ENCODE results near the gene BCAS1.

The BCAS1 gene

DNA sequence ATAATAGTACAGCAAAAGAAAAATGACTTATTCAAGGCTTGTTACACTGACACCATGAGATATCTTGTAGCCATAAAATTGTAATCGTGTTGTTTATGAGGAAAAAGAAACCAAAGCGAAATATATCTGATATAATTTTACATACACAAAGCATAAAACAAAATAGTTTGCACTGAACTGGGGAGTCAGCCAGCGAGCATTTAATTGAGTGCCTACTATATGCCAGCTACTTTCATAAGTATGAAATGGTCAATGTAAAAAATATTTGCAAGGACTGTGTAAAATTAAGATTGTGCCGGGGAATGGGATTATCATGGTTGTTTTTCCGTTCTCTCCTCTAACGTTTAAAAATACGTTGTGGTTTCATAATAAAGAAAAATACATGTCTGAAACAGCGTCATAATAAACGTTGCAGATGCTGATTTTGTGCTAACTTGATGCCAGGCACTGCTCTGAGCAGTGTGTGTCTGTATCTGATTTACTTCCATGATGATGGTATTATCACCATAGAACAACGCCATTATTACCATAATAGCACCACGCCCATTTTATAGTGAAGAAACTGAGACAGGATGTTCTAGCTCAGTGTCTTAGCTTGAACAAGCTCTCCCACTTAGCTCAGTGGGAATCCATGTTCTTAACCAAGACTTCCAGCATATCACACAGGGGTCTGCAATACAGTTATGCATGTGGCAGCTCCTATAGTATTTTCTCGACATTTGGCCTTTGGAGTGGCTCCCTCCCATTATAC is 144.6 kb downstream of the BCAS1 start:
- Histone ChIP-seq H3K36me3 (ENCODE audit: insufficient read depth, low read length) (no peaks in the 10 kb centered on the region), H3K9ac (ENCODE audit: low read depth, low read length) (no peak overlapping the region), H3K4me1 (ENCODE audit: insufficient read depth, low read length) (peaks cover 15% of the 10 kb centered on the region), H3K9me3 (ENCODE audit: control insufficient read depth, insufficient read depth, low read length) (no peaks in the 10 kb centered on the region)

DNA sequence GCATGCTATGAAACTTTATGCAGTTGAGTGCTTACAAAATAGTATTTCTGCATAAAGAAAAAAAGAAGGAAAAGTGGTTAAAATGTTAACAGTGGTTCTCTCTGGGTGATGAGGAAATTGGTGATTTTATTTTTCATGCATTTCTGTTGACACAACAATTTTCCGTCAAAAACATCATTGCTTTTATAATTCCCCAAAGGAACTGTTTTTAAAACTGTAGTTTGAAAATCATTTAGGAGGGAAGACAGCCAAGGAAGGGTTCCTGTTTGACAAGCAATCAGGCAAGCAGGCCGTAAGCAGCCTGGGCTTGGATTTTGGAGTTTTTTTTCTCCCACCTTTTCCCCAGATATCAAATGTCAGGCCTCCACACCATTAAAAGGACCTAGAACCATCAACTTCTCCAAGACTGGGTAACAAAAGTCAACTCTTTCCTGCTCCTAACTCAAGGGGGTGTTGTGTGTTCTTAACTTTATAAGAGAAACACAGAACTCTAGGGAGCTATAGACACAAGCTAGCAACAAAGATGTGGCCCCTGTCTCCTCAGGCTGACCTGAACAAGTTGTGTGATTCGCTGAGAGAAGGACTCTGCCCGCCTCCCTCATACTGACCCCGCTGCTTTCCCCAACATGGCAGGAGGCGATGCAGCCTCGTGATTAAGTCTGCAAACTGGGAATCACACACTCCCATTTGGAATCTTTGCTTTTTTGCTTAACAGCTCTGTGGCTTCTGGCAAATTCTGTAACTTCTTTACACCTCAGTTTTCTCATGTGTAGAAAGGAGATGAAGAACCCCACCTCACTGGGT is 146.6 kb downstream of the BCAS1 start:
- H3K9me3 ChIP-seq (ENCODE audit: control insufficient read depth, insufficient read depth, low read length) = no peaks in the 10 kb centered on the region
- no peaks in the 10 kb centered on the region for H3K36me3 ChIP-seq (ENCODE audit: insufficient read depth, low read length)
- H3K4me1 ChIP-seq (ENCODE audit: insufficient read depth, low read length) = peaks cover 24% of the 10 kb centered on the region
- no peak overlapping the region for H3K9ac ChIP-seq (ENCODE audit: low read depth, low read length)

DNA sequence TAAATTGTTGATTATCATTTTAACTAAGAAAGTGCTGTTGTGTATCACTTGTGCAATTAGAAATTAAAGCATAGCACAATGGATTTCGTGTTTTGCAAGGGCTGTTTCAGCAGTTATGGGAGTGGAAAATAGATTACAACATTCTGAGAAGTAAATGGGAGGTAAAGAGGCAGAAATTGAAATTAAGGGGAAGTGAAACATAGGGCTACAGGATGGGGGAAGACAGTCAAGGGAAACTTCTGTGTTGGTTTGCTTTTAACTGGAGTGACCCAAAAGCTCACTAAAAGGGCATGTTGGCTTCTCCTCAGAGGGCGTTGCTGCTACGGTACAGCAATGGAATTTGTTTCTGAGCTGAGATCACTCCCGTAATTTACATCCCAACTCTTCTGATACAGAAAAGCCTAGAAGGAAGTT is 147.5 kb downstream of the BCAS1 start:
- Histone ChIP-seq H3K4me1 (ENCODE audit: insufficient read depth, low read length) (peaks cover 29% of the 10 kb centered on the region), H3K9ac (ENCODE audit: low read depth, low read length) (no peak overlapping the region), H3K36me3 (ENCODE audit: insufficient read depth, low read length) (no peaks in the 10 kb centered on the region), H3K9me3 (ENCODE audit: control insufficient read depth, insufficient read depth, low read length) (no peaks in the 10 kb centered on the region)

DNA sequence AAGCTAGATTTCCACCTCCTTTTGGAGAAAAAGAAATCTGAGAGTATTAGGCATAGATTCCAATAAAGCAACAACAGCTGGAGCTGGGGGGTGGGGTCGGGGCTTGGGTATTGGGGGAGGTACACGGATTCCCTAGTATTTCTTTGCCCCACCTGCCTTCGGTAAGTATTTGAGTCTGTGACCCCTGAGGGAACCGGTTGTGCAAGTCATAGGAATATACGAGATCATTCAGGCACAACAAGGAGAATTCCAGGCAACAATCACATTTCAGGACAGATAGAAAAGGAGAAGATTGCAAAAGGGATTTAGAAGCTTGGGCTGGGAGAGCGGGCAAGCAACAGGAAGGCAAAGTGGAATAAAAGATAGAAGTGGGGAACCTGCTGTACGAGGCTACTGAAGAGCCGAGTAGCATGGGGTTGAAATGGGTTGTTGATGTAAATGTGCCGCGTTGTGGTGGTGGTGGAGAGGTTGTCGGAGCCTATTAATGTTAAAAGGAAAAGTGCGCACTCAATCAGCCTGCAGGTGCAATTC is 148.9 kb downstream of the BCAS1 start:
- Histone ChIP-seq H3K9ac (ENCODE audit: low read depth, low read length) (no peak overlapping the region), H3K4me1 (ENCODE audit: insufficient read depth, low read length) (peaks cover 35% of the 10 kb centered on the region), H3K36me3 (ENCODE audit: insufficient read depth, low read length) (no peaks in the 10 kb centered on the region), H3K9me3 (ENCODE audit: control insufficient read depth, insufficient read depth, low read length) (no peaks in the 10 kb centered on the region)

DNA sequence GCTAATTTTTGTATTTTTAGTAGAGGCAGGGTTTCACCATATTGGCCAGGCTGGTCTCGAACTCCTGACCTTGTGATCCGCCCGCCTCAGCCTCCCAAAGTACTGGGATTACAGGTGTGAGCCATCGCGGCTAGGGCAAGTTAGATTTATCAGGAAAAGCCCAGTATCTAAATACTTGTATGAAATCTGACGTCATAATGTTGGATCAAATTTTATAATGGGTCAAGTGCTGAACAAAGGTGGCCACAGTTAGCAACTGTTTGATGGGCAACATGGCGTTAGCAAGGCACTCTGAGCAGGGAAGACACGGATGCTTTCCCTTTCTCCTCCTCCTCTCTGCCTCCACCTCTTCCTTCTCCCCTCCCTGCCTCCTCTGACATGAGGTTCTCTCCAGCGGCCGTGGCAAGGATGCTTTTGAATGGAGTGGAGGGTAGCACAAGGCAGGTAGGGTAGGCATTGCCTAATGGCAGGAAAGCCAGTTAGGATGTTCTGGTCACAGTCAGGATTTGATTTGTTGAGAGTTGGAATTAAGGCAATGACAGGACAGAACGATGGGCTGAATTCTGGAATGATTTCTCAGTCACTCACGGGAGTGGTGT is 149.6 kb downstream of the BCAS1 start:
- H3K4me1 ChIP-seq (ENCODE audit: insufficient read depth, low read length) = peaks cover 34% of the 10 kb centered on the region
- H3K36me3 ChIP-seq (ENCODE audit: insufficient read depth, low read length) = no peaks in the 10 kb centered on the region
- H3K9me3 ChIP-seq (ENCODE audit: control insufficient read depth, insufficient read depth, low read length) = no peaks in the 10 kb centered on the region
- H3K9ac ChIP-seq (ENCODE audit: low read depth, low read length) = no peak overlapping the region

DNA sequence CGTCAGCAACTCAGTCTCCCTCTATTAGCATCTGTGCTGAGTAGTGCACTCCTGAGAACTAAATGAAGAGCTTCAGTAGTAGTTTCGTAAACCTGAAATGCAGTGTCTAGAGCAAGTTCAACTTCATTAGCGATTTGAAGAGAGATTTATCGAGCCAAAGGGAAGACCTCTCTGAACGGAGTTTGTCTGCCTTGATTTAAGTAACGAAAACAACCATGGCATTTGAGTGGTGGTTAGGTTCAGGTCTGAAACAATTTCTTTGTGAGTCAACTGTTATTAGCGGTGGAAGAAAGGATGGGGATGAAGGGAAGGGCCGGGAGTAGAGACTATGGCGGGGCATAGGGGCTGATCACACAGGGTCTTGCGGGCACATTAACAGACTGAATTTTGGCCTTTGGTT is 150.5 kb downstream of the BCAS1 start:
- Histone ChIP-seq H3K9me3 (ENCODE audit: control insufficient read depth, insufficient read depth, low read length) (no peaks in the 10 kb centered on the region), H3K4me1 (ENCODE audit: insufficient read depth, low read length) (peaks cover 36% of the 10 kb centered on the region), H3K36me3 (ENCODE audit: insufficient read depth, low read length) (no peaks in the 10 kb centered on the region), H3K9ac (ENCODE audit: low read depth, low read length) (no peak overlapping the region)

DNA sequence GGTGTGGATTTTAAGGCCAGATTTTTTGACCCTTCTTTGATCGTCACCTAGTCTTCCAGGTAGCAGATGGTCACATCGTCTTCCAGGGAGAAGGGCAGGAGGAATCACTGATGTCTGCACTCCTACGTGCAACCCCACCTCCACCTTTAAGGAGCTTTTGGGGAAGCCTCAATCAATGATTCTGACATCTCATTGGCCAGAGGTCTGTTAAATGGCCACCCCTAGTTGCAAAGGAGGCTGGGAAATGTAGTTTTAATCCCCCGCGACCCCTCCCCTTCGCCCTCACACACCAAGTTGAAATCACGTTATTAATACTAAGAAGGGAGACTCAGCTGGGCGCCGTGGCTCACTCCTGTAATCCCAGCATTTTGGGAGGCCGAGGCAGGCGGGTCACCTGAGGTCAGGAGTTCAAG is 151.4 kb downstream of the BCAS1 start:
- peak overlapping the region; percentile 70; the same call in 1 of the 2 replicates for H3K9ac ChIP-seq (ENCODE audit: low read depth, low read length)

DNA sequence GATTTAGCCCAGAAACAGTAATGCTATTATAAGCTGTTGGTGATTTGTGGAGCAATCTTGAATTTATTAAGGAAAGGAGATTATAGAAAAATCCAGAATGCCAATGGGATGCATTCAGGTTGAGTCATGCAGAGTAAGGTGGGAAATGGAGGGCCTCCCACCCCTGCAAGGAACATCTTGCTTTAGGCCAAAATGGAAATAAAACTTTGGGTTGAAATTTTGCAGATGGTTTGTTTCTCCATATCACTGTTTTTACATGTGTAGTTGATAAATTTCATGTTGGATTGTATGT is 152.4 kb downstream of the BCAS1 start:
- Histone ChIP-seq H3K4me1 (ENCODE audit: insufficient read depth, low read length) (peaks cover 44% of the 10 kb centered on the region), H3K36me3 (ENCODE audit: insufficient read depth, low read length) (no peaks in the 10 kb centered on the region), H3K9me3 (ENCODE audit: control insufficient read depth, insufficient read depth, low read length) (no peaks in the 10 kb centered on the region), H3K9ac (ENCODE audit: low read depth, low read length) (no peak overlapping the region)

More for the DNA sequence above, 151.4 kb downstream of the BCAS1 start:
- Histone ChIP-seq H3K36me3 (ENCODE audit: insufficient read depth, low read length) (no peaks in the 10 kb centered on the region), H3K9me3 (ENCODE audit: control insufficient read depth, insufficient read depth, low read length) (no peaks in the 10 kb centered on the region), H3K4me1 (ENCODE audit: insufficient read depth, low read length) (peaks cover 44% of the 10 kb centered on the region)

DNA sequence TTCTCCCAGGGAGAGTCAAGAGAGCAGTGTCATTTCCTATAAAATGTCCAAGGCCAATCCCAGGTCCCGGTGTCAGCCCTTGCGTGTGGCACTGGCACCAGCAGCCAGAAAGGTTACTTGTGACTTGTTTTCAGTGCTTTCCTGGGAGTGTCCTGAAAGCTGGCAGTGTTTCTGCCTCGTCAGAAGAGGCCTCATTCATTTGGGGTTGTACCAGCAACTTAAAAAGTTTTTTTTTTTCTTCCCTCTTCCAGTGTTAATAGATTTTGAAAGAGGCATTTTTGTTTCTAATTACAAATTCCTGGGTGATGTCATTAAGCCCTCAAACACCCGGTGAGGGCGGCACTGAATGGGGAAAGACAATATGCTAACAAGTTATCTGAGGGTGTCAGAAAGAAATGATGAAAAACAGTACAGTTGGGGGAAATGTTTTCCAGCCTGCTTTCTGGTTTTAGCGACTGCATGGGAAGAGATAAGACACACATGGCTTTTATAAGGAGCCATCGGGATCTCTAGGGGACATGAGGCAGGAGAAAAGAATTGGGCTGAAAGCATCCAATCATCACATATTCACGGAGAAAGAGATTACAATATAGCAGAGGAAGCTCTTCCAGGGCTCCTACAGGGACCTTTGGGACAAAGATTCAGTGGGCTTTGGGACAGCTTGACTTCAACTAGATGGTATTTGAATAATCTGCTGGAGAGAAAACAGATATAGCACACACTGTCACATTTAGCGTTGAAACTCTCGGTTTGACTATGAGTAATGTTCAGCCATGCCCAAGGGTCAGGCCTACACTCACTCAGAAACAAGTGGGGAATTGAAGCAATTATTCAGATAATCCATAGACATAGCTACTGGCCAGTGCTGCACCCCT is 153.0 kb downstream of the BCAS1 start:
- Histone ChIP-seq H3K36me3 (ENCODE audit: insufficient read depth, low read length) (no peaks in the 10 kb centered on the region), H3K4me1 (ENCODE audit: insufficient read depth, low read length) (peaks cover 44% of the 10 kb centered on the region), H3K9me3 (ENCODE audit: control insufficient read depth, insufficient read depth, low read length) (no peaks in the 10 kb centered on the region), H3K9ac (ENCODE audit: low read depth, low read length) (no peak overlapping the region; the same call in 1 of the 2 replicates)

DNA sequence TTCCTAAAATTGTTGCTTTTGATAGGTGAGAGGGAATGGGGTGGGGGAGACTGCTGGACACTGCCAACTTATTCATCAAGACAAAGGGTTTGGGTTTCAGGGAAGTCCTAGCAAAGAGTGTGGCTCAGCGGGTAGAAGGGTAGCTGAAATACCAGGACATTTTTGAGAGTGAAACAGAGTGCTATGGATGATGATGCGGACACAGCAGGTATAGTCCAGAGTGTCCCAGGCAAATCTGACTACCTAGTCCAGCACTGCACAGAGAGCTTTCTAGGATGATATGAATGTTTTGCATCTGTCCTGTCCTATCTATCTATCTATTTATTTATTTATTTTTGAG is 154.3 kb downstream of the BCAS1 start:
- peaks cover 44% of the 10 kb centered on the region for H3K4me1 ChIP-seq (ENCODE audit: insufficient read depth, low read length)
- H3K36me3 ChIP-seq (ENCODE audit: insufficient read depth, low read length) = no peaks in the 10 kb centered on the region
- peaks cover 2% of the 10 kb centered on the region; the same call in 1 of the 2 replicates for H3K9me3 ChIP-seq (ENCODE audit: control insufficient read depth, insufficient read depth, low read length)
- peak overlapping the region; percentile 79; the same call in 1 of the 2 replicates for H3K9ac ChIP-seq (ENCODE audit: low read depth, low read length)

DNA sequence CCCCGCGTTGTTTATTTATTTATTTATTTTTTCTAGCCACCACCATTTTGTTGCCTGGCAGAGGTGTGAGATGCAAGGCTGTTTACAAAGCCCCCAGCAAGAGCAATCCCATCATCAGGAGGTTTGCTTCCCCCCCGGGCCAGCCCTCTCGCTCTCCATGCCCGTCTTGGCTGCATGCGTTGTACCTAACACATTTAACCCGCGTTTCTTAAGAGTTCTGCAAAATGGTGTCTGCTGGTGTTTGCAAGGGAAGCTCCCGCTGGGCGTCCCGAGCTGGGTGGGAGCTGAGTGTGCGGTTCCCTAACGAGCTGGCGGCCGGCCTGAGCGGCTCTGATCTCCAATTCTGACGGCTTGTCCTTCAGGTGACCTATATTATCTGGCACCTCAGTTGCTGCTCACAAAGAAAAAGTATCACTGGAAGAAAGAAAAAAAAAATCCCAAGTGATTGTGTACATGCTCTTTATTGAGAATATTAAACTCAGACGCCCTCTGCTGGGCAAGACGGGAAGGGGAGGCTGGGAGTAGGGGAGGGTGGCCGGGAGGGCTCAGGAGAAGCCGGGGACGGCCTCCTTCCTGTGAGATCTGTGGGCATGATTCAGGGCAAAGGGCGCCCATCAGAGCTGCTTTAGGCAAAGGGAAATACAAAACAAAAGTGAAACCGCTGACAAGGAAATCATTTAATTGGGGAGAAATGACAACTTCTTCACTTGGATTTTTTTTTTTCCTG is 154.8 kb downstream of the BCAS1 start:
- H3K9me3 ChIP-seq (ENCODE audit: control insufficient read depth, insufficient read depth, low read length) = peaks cover 3% of the 10 kb centered on the region; the same call in 1 of the 2 replicates
- H3K4me1 ChIP-seq (ENCODE audit: insufficient read depth, low read length) = peaks cover 39% of the 10 kb centered on the region
- peak overlapping the region; percentile 79 for H3K9ac ChIP-seq (ENCODE audit: low read depth, low read length)
- H3K36me3 ChIP-seq (ENCODE audit: insufficient read depth, low read length) = no peaks in the 10 kb centered on the region

DNA sequence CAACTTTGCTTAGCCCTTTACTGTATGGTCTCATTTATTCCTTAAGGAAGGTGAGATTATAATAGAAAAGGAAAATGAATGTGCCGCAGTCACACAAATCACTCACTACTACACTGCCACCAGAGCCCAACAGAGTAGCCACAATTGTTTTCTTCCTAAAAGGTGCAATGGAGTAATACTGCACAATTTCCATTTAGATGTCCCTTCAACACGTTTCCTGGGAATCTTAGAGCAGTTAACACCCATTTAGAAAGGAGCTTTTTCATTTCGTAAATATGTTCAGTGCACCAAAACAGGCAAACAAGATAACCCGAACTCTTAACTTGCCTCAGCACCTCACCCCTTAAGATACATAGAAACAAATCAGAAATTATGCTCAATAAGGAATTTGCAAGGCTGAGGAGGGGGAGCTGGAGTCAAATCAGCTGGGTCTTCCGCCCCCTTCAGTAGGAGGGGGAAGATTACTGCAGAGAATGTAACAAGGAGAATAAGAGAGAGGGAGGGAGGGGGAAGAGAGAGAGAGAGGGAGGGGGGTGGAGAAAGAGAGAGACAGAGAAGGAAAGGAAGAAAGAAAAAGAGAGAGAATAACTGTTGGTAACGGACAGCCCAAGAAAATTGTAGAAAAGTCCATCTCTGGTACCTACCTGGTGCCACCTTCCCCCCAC is 155.5 kb downstream of the BCAS1 start:
- Histone ChIP-seq H3K36me3 (ENCODE audit: insufficient read depth, low read length) (no peaks in the 10 kb centered on the region), H3K4me1 (ENCODE audit: insufficient read depth, low read length) (peaks cover 37% of the 10 kb centered on the region), H3K9ac (ENCODE audit: low read depth, low read length) (peak overlapping the region; percentile 79), H3K9me3 (ENCODE audit: control insufficient read depth, insufficient read depth, low read length) (peaks cover 3% of the 10 kb centered on the region; the same call in 1 of the 2 replicates)

All from ES-I3 (cell line).